Measurements from ENCODE around the gene HEY2.

Gene HEY2

DNA sequence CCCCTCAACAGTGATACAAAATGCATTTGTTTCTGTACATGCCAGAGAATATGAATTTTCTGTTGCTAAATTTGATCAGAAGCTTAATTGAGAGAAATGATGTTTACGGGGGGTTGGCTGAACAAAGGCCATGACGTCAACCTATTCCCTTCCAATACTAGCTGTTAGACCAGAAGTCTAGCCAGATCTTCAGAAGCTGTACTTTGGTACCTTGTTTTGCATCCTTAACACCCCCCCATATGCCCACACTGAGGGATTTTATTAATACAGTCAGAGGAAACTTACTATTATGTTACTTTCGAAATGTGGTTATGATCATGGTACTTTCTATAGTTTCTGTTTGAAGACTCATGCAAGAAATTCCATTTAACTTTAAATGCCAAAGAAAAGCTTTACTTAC lies 44.4 kb downstream of the HEY2 start:
- no peak overlapping the region for H3K4me3 ChIP-seq
- peak overlapping the region; percentile 35 to 96 for H3K27ac ChIP-seq
- peaks cover 0 to 46% (median 24%) of the 10 kb centered on the region in 4 donors for H3K4me1 ChIP-seq
- no peak for DNase-seq
- H3K9me3 ChIP-seq = no peaks in the 10 kb centered on the region
- peaks cover 0 to 5% (median 0%) of the 10 kb centered on the region in 3 donors for H3K36me3 ChIP-seq
- H3K27me3 ChIP-seq = no peaks in the 10 kb centered on the region
- intact Hi-C loops (cut with DNase I; ENCODE audit: low total_unique reads) = loop anchor here (5.0 kb wide), 2 partner anchors 163 to 832 kb away; partner anchors contain the start of genes HINT3 and RNF217
- TF ChIP-seq, protein P1, sequence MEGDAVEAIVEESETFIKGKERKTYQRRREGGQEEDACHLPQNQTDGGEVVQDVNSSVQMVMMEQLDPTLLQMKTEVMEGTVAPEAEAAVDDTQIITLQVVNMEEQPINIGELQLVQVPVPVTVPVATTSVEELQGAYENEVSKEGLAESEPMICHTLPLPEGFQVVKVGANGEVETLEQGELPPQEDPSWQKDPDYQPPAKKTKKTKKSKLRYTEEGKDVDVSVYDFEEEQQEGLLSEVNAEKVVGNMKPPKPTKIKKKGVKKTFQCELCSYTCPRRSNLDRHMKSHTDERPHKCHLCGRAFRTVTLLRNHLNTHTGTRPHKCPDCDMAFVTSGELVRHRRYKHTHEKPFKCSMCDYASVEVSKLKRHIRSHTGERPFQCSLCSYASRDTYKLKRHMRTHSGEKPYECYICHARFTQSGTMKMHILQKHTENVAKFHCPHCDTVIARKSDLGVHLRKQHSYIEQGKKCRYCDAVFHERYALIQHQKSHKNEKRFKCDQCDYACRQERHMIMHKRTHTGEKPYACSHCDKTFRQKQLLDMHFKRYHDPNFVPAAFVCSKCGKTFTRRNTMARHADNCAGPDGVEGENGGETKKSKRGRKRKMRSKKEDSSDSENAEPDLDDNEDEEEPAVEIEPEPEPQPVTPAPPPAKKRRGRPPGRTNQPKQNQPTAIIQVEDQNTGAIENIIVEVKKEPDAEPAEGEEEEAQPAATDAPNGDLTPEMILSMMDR (IDR thresholded peaks at IDR 0.05) = no peak

GRCh38 chr6:125794342-125795137 lies 45.1 kb downstream of the HEY2 start:
- no peak overlapping the region for H3K4me3 ChIP-seq
- H3K27me3 ChIP-seq = no peaks in the 10 kb centered on the region
- H3K36me3 ChIP-seq = peaks cover 0 to 5% (median 0%) of the 10 kb centered on the region in 3 donors
- TF ChIP-seq, protein P1 (IDR thresholded peaks at IDR 0.05) = no peak
- no peaks in the 10 kb centered on the region for H3K9me3 ChIP-seq
- no peak overlapping the region for H3K27ac ChIP-seq
- no peak for DNase-seq
- intact Hi-C loops (cut with DNase I; ENCODE audit: low total_unique reads) = loop anchor here (5.0 kb wide), 2 partner anchors 163 to 832 kb away; partner anchors contain the start of genes HINT3 and RNF217
- H3K4me1 ChIP-seq = peaks cover 0 to 39% (median 18%) of the 10 kb centered on the region in 4 donors

- H3K9me3 ChIP-seq = no peaks in the 10 kb centered on the region
- no peak overlapping the region for H3K4me3 ChIP-seq
- peaks cover 0 to 5% (median 0%) of the 10 kb centered on the region in 3 donors for H3K36me3 ChIP-seq
- intact Hi-C loops (cut with DNase I; ENCODE audit: low total_unique reads) = no loop called here
- H3K27me3 ChIP-seq = no peaks in the 10 kb centered on the region
- TF ChIP-seq, protein P1 (IDR thresholded peaks at IDR 0.05) = no peak
- H3K4me1 ChIP-seq = peaks cover 0 to 33% (median 12%) of the 10 kb centered on the region in 4 donors
- no peak overlapping the region for H3K27ac ChIP-seq
- no peak for DNase-seq
Measured at GRCh38 chr6:125795301-125795700, 45.9 kb downstream of the HEY2 start.

DNA sequence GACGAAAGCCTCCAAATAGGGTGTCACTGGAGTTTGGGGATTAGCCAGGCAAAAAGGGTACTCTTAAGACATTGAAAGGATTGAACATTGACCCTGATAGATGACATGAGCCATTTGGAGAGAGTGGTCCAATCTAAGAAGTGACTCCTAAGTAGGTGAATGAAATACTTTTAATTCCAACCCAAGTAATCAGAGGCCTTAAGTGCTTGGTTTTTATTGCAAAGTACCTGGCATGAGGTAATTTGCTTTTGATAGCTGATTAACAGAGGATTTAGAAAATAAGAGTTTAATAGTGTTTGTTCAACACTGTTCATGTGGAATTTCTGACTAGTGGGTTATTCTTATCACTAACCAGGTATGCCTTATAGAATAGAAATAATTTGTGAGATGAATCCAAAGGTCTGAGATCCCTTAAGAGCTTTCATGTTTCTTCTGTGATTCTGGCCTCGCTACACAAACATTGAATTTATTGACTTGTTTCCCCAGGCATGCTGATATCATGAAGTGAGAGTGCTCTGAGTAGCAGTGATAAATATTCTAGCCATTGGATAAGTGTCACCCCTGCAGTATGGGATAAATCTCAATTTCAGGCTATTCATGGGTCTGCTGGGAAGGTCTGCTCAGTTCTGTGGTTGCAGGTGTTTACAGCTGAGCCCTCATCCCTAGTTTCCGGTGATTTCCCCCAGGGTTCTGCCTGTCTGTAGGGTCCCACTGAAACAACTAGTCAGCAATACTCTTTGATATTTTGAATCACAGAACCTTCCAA lies 47.9 kb downstream of the HEY2 start:
- TF ChIP-seq, protein P1 (IDR thresholded peaks at IDR 0.05) = no peak
- Histone ChIP-seq H3K27ac (no peak overlapping the region), H3K4me3 (no peak overlapping the region), H3K36me3 (peaks cover 0 to 5% (median 0%) of the 10 kb centered on the region in 3 donors), H3K27me3 (no peaks in the 10 kb centered on the region), H3K9me3 (no peaks in the 10 kb centered on the region), H3K4me1 (peaks cover 0 to 28% (median 12%) of the 10 kb centered on the region in 4 donors)
- intact Hi-C loops (cut with DNase I; ENCODE audit: low total_unique reads) = no loop called here
- no peak for DNase-seq

DNA sequence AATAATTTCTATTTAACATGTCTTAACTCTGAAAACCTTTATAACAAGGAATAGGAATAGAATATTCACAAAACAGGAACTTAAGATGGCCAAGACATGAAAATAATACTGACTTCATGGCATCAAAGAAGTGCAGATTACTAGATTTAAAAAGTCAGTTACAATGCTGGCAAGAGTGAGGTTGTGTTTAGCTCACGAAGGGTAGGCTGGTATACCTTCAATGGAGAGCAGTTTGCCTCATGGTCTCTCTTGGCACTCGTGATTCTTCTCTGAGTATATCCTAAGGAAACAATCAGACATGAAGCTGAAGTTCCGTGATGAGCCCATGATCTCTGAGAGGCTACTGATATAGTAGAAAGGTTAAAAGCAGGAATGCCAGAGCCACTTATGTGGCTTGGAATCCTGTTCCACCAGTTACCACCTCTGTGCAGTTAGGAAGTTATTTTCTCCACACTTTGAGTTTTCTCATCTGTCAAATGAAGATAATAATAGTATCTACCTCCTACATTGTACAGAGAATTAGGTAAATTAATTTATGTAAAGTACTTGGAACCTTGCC lies 48.5 kb downstream of the HEY2 start:
- Histone ChIP-seq H3K27me3 (no peaks in the 10 kb centered on the region), H3K9me3 (no peaks in the 10 kb centered on the region), H3K4me3 (no peak overlapping the region), H3K36me3 (peaks cover 0 to 5% (median 0%) of the 10 kb centered on the region in 3 donors), H3K27ac (no peak overlapping the region), H3K4me1 (peaks cover 0 to 28% (median 8%) of the 10 kb centered on the region in 4 donors)
- intact Hi-C loops (cut with DNase I; ENCODE audit: low total_unique reads) = no loop called here
- DNase-seq = no peak
- TF ChIP-seq, protein P1 (IDR thresholded peaks at IDR 0.05) = no peak
